Upper lobe of left lung (tissue), 6 donors: ENCODE results near the gene ABHD16B. TPM values are rescaled to one million over a fixed set of nuclear protein-coding genes. Genes with fewer than 3 reads are reported as not detected.

Experiments
- ATAC-seq, 2 donors: fragments of 200-7000 bp; cut with Tn5 transposase; one replicate each; pipeline ENCODE4 v1.9.1; 2022; ENCODE audit warnings: mild to moderate bottlenecking in 2 of 2, moderate library complexity in 2 of 2; ENCODE audit not compliant: low FRiP score in 2 of 2
- DNase-seq, 2 donors: peaks; one replicate each; pipeline ENCODE4 v3.0.0-alpha.2; 2019 to 2020
- H3K27ac ChIP-seq, 4 donors: fragments of 200-600 bp; sonication (generic); one replicate each; pipeline ENCODE4 v1.5.1; 2016 to 2019
- H3K27me3 ChIP-seq, 4 donors: fragments of 200-600 bp; sonication (generic); one replicate each; pipeline ENCODE4 v1.5.1; 2017 to 2019
- H3K36me3 ChIP-seq, 4 donors: fragments of 200-600 bp; sonication (generic); one replicate each; pipeline ENCODE4 v1.5.1; 2016 to 2019
- H3K4me1 ChIP-seq, 4 donors: fragments of 200-600 bp; sonication (generic); one replicate each; pipeline ENCODE4 v1.5.1; 2018 to 2019
- H3K4me3 ChIP-seq, 4 donors: fragments of 200-600 bp; sonication (generic); one replicate each; pipeline ENCODE4 v1.5.1; 2017 to 2019; ENCODE audit warnings: mild to moderate bottlenecking in 2 of 4, moderate library complexity in 1 of 4
- H3K9me3 ChIP-seq, 4 donors: fragments of 200-600 bp; sonication (generic); one replicate each; pipeline ENCODE4 v1.5.1; 2018 to 2019
- EP300 ChIP-seq, 4 donors: sonication (generic); formaldehyde crosslinking; IDR thresholded peaks; one replicate each; pipeline ENCODE4 v1.5.1; 2017; ENCODE audit warnings: antibody characterized with exemption in 4 of 4, control low read depth in 2 of 4
- POLR2A ChIP-seq, 4 donors: fragments of 450-650 bp; IDR thresholded peaks; one replicate each; pipeline ENCODE4 v1.5.1; 2016 to 2017; ENCODE audit warnings: antibody characterized with exemption in 4 of 4, mild to moderate bottlenecking in 2 of 4
- POLR2AphosphoS5 ChIP-seq, 2 donors: sonication (generic); formaldehyde crosslinking; IDR thresholded peaks; one replicate each; pipeline ENCODE4 v1.5.1; 2017; ENCODE audit warnings: antibody characterized with exemption in 2 of 2
- WGBS, 2 donors: methylation state at CpG; one replicate each; pipeline ENCODE4 v1.1.5; 2017 to 2018; 5-methylcytosine and 5-hydroxymethylcytosine counted together
- total RNA-seq, 6 donors: library from RNA; depleted of rRNA in 4 of 6; stranded (reverse); fragments of >200 nt in 4 of 6; gene quantifications; one replicate each; pipeline versions ENCODE4 v1.1.0 to v1.2.1, GENCODE V29; 2016 to 2021
- TF ChIP-seq, protein P1 (sequence below), 6 experiments: fragments of 450-650 bp in 4 of 6; fragments of 200-600 bp in 2 of 6; sonication (generic) in 2 of 6; IDR thresholded peaks; one replicate each; pipeline ENCODE4 v1.5.1; 2016 to 2019; ENCODE audit warnings: antibody characterized with exemption in 6 of 6
- donor health status: DM: no; HTN: no; CAD: no; lungs with moderate emphysema.
- donor health status: DM: no; HTN: yes; CAD: no; lungs with severe emphysema.

ABHD16B gene
- total RNA-seq, 6 donors from 2014 or later = 0.23 TPM; not detected in 5

DNA sequence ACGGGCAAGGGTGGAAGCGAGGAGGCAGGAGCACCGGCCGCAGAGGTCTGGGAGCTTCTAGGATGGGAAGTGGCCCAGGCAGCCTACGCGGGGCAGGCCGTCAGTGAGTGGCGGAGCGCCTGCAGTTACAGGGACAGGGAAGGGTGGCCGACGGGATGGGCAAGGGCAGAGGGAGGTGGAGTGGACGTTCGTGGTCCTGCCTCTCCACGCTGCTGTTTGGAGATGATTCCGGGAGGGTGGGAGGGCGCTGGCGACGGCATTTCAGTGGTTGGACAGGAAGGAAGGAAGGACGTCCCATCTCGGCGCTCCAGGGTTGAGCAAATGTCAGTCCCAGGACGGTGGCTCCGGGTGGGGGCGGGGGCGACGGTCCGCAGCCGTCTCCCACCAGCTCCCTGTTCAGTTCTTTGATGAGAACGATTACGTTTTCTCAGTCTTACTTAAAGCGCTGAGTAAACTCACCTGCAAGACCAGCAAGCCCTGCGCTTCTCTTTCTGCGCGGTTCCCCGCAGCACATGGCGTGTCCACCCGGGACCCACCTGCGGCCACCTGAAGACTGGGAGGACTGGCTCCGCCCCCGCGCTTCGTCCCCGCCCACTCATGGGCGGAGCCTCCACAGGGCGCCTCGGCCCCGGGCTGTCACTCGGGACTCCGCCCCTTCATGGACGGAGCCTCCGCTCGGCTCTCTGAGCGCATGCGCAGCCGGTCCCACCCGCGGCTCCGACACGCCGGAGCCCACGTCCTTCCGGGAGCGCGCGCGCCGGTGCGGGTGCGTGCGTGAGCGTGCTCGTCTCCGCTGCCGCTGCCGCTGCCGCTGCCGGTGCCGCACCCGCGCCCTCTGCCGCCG lies 33.3 kb downstream of the ABHD16B start, which contains the start of gene DNAJC5:
DNAJC5 (plus strand) TSS at position 769 of the 844 bp plus-strand sequence. CDS start 33,220 bp downstream, outside the sequence.
- TF ChIP-seq POLR2AphosphoS5 (IDR thresholded peaks at IDR 0.05) = peak; percentile 27 to 79
- no peak for TF ChIP-seq EP300 (IDR thresholded peaks at IDR 0.05)
- TF ChIP-seq, protein P1, sequence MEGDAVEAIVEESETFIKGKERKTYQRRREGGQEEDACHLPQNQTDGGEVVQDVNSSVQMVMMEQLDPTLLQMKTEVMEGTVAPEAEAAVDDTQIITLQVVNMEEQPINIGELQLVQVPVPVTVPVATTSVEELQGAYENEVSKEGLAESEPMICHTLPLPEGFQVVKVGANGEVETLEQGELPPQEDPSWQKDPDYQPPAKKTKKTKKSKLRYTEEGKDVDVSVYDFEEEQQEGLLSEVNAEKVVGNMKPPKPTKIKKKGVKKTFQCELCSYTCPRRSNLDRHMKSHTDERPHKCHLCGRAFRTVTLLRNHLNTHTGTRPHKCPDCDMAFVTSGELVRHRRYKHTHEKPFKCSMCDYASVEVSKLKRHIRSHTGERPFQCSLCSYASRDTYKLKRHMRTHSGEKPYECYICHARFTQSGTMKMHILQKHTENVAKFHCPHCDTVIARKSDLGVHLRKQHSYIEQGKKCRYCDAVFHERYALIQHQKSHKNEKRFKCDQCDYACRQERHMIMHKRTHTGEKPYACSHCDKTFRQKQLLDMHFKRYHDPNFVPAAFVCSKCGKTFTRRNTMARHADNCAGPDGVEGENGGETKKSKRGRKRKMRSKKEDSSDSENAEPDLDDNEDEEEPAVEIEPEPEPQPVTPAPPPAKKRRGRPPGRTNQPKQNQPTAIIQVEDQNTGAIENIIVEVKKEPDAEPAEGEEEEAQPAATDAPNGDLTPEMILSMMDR (IDR thresholded peaks at IDR 0.05) = peak in 1 of 6 experiments; percentile 28
- peak in 1 of 4 donors; percentile 80 for TF ChIP-seq POLR2A (IDR thresholded peaks at IDR 0.05)
- peak; percentile 97 to 99 for DNase-seq
- Histone ChIP-seq H3K4me3 (peak within 1 kb of the TSS; percentile 56 to 75 (median 73)), H3K36me3 (peaks cover 0 to 25% (median 19%) of the 10 kb centered on the region in 4 donors), H3K27me3 (no peaks in the 10 kb centered on the region), H3K9me3 (no peaks in the 10 kb centered on the region), H3K4me1 (peaks cover 37 to 64% (median 50%) of the 10 kb centered on the region in 4 donors), H3K27ac (peak within 1 kb of the TSS; percentile 86 to 94 (median 89))
- 2 to 4% methylated on average over 26 to 60 of the region's 82 CpGs for WGBS, 2 donors
- ATAC-seq = peak; percentile 95 to 97

DNA sequence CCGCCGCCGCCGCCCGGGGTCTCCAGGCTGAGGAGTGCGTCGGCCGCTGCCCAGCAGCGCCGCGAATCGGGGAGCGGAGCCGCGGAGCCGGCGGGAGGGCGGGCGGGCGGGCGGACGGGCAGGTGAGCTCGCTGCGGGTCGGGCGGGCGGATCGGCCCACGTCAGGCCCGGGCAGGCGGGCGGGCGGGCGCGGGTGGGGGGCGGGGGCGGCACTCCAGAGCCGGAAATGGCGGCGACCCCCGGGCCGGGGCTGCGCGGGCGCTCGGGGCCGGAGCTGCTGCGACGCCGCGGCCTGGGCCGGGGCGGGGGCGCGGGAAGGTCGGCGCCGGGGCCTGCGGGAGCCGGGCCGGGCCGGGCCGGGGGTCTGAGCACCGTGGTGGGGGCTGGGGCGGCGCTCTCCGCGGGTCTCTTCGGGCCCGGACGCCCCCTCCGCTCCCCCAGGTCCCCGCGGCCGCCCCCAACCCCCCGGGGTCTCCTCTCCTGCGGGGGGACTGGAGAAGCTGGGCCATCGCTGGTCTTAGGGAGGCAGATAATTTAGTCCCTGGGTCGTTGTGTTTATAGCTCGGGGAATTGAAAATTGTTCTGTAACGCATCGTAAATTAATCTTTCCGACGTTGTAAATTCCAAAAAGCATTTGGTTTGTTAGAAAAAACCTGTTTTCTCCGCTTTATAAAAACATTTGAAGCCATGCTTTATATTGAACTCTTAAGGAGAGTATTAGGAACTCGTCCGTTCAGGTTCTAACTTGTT lies 34.1 kb downstream of the ABHD16B start:
- ATAC-seq (no peak), DNase-seq (peak in 1 of 2 donors; percentile 89)
- Histone ChIP-seq H3K27ac (peak overlapping the region; percentile 86 to 94 (median 89)), H3K27me3 (no peaks in the 10 kb centered on the region), H3K36me3 (peaks cover 0 to 17% (median 11%) of the 10 kb centered on the region in 4 donors), H3K9me3 (no peaks in the 10 kb centered on the region), H3K4me3 (peak overlapping the region; percentile 56 to 75 (median 71)), H3K4me1 (peaks cover 40 to 64% (median 45%) of the 10 kb centered on the region in 4 donors)
- TF ChIP-seq EP300 (IDR thresholded peaks at IDR 0.05) (no peak), POLR2AphosphoS5 (IDR thresholded peaks at IDR 0.05) (no peak), POLR2A (IDR thresholded peaks at IDR 0.05) (no peak)
- TF ChIP-seq, protein P1 (IDR thresholded peaks at IDR 0.05) = no peak
- WGBS, 2 donors = 0 to 2% methylated on average over 11 to 14 of the region's 87 CpGs

GRCh38 chr20:63895952-63896263 lies 34.6 kb downstream of the ABHD16B start:
- H3K4me3 ChIP-seq = peak overlapping the region; percentile 56 to 75 (median 71)

GRCh38 chr20:63896264-63897105 lies 35.2 kb downstream of the ABHD16B start:
- Histone ChIP-seq H3K9me3 (no peaks in the 10 kb centered on the region), H3K36me3 (peaks cover 0 to 10% (median 2%) of the 10 kb centered on the region in 4 donors), H3K27ac (peak overlapping the region; percentile 86 to 94 (median 89)), H3K4me3 (peak overlapping the region in 3 of 4 donors; percentile 56 to 75 (median 74)), H3K27me3 (no peaks in the 10 kb centered on the region), H3K4me1 (peaks cover 47 to 67% (median 53%) of the 10 kb centered on the region in 4 donors)
- ATAC-seq = peak; percentile 51 to 72
- 10 to 11% methylated on average over 17 to 18 of the region's 18 CpGs for WGBS, 2 donors
- no peak for TF ChIP-seq EP300 (IDR thresholded peaks at IDR 0.05)
- TF ChIP-seq, protein P1 (IDR thresholded peaks at IDR 0.05) = no peak
- TF ChIP-seq POLR2A (IDR thresholded peaks at IDR 0.05) = peak in 1 of 4 donors; percentile 19
- no peak for TF ChIP-seq POLR2AphosphoS5 (IDR thresholded peaks at IDR 0.05)
- peak in 1 of 2 donors; percentile 88 for DNase-seq

More at GRCh38 chr20:63895952-63896263, 34.6 kb downstream of the ABHD16B start:
- ATAC-seq (no peak), DNase-seq (no peak)
- Histone ChIP-seq H3K27me3 (no peaks in the 10 kb centered on the region), H3K36me3 (peaks cover 0 to 11% (median 6%) of the 10 kb centered on the region in 4 donors), H3K9me3 (no peaks in the 10 kb centered on the region), H3K4me1 (peaks cover 41 to 63% (median 48%) of the 10 kb centered on the region in 4 donors), H3K27ac (peak overlapping the region; percentile 86 to 94 (median 89))
- 0% methylated on average over 5 of the region's 5 CpGs for WGBS, 2 donors
- no peak for TF ChIP-seq EP300 (IDR thresholded peaks at IDR 0.05)
- TF ChIP-seq POLR2A (IDR thresholded peaks at IDR 0.05) = no peak
- TF ChIP-seq, protein P1 (IDR thresholded peaks at IDR 0.05) = no peak
- no peak for TF ChIP-seq POLR2AphosphoS5 (IDR thresholded peaks at IDR 0.05)
